Testis (tissue), 2 donors: ENCODE results near the gene FAM181A.

ENCODE experiments used
- POLR2A ChIP-seq: fragments of 450-650 bp; IDR thresholded peaks from one replicate; pipeline ENCODE4 v1.6.1; 2017; ENCODE audit warnings: antibody characterized with exemption, mild to moderate bottlenecking, moderate library complexity
- TF ChIP-seq, protein P1 (sequence below), 3 experiments: fragments of 450-650 bp in 2 of 3; fragments of 200-600 bp in 1 of 3; sonication (generic) in 1 of 3; IDR thresholded peaks; one replicate each; pipeline ENCODE4 v1.5.1; 2016 to 2019; ENCODE audit warnings: antibody characterized with exemption in 3 of 3, mild to moderate bottlenecking in 2 of 3, moderate library complexity in 1 of 3

DNA sequence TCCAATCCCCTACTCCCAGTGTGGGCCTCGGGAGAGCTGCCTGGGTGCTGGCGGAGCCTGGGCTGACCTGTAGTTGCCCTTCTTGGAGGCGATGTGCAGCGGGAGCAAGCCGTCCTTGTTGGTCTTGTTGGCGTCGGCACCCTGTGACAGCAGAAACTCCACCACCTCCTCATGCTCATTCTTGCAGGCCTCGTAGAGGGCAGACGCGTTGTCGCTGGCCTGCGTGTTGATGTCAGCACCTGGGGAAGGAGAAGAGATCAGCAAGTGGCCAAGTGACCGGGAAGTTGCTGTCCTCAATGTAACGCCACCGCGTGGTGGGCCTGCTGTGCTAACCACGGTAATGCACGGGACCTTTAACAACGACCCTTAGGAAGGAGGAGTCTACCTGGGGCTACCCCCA, 20.1 kb downstream of the FAM181A start:
- TF ChIP-seq, protein P1, sequence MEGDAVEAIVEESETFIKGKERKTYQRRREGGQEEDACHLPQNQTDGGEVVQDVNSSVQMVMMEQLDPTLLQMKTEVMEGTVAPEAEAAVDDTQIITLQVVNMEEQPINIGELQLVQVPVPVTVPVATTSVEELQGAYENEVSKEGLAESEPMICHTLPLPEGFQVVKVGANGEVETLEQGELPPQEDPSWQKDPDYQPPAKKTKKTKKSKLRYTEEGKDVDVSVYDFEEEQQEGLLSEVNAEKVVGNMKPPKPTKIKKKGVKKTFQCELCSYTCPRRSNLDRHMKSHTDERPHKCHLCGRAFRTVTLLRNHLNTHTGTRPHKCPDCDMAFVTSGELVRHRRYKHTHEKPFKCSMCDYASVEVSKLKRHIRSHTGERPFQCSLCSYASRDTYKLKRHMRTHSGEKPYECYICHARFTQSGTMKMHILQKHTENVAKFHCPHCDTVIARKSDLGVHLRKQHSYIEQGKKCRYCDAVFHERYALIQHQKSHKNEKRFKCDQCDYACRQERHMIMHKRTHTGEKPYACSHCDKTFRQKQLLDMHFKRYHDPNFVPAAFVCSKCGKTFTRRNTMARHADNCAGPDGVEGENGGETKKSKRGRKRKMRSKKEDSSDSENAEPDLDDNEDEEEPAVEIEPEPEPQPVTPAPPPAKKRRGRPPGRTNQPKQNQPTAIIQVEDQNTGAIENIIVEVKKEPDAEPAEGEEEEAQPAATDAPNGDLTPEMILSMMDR (IDR thresholded peaks at IDR 0.05), result no peak
- no peak for TF ChIP-seq POLR2A
